Measurements from ENCODE around the gene DEFB108B.
"Not testable (repeated sequence)": the region's sequence is repeated elsewhere in the genome, so short reads cannot be mapped to it uniquely, and the experiment has no call there.

- TF ChIP-seq CTCF (IDR thresholded peaks at IDR 0.05); ZFX (IDR thresholded peaks at IDR 0.05; ENCODE audit: borderline replicate concordance): not testable (repeated sequence)
These were observed 45.1 kb downstream of the DEFB108B start, which contains the start of gene DEFB131B for GRCh38 chr11:71878059-71878458.

All from 22Rv1 (cell line).